Heart left ventricle (tissue), 16 donors: ENCODE data around the gene ZNRF2. TPM values are rescaled to one million over a fixed set of nuclear protein-coding genes. Genes with fewer than 3 reads are reported as not detected.
A peak's percentile ranks its signal among the peaks of the same experiment; 100 is the strongest.

Source experiments
- ATAC-seq, 4 donors: fragments of 200-7000 bp; cut with Tn5 transposase; one replicate each; pipeline ENCODE4 v1.9.1; 2020 to 2022; ENCODE audit warnings: moderate library complexity in 4 of 4, mild to moderate bottlenecking in 3 of 4, moderate number of reproducible peaks in 1 of 4
- DNase-seq, 5 donors: peaks; one replicate each; pipeline ENCODE4 v3.0.0-alpha.2; 2020
- H3K27ac ChIP-seq, 12 donors: fragments of 200-600 bp; sonication (generic) in 4 of 12; one replicate each; pipeline versions ENCODE4 v1.5.0 to v1.8.0; 2016 to 2022; ENCODE audit warnings: mild to moderate bottlenecking in 2 of 12
- H3K27me3 ChIP-seq, 9 donors: fragments of 200-600 bp; sonication (generic) in 2 of 9; one replicate each; pipeline versions ENCODE4 v1.5.1 to v1.8.0; 2016 to 2022; ENCODE audit warnings: mild to moderate bottlenecking in 3 of 9
- H3K36me3 ChIP-seq, 9 donors: fragments of 200-600 bp; sonication (generic) in 2 of 9; one replicate each; pipeline versions ENCODE4 v1.5.0 to v1.8.0; 2018 to 2022; ENCODE audit warnings: mild to moderate bottlenecking in 2 of 9
- H3K4me1 ChIP-seq, 12 donors: fragments of 200-600 bp; sonication (generic) in 4 of 12; one replicate each; pipeline versions ENCODE4 v1.5.0 to v1.8.0; 2016 to 2022; ENCODE audit warnings: mild to moderate bottlenecking in 3 of 12
- H3K4me3 ChIP-seq, 12 donors: fragments of 200-600 bp; sonication (generic) in 4 of 12; one replicate each; pipeline versions ENCODE4 v1.5.0 to v1.8.0; 2017 to 2022; ENCODE audit warnings: mild to moderate bottlenecking in 9 of 12, moderate library complexity in 4 of 12
- H3K9me3 ChIP-seq, 12 donors: fragments of 200-600 bp; sonication (generic) in 4 of 12; one replicate each; pipeline versions ENCODE4 v1.5.0 to v1.8.0; 2016 to 2022; ENCODE audit warnings: mild to moderate bottlenecking in 1 of 12
- CTCF ChIP-seq, 12 donors: fragments of 200-600 bp; sonication (generic) in 4 of 12; IDR thresholded peaks; one replicate each; pipeline versions ENCODE4 v1.5.0 to v1.8.0; 2018 to 2022; ENCODE audit warnings: antibody characterized with exemption in 12 of 12, mild to moderate bottlenecking in 5 of 12
- POLR2A ChIP-seq, 2 donors: fragments of 450-650 bp; IDR thresholded peaks; one replicate each; pipeline ENCODE4 v1.6.1; 2017; ENCODE audit warnings: antibody characterized with exemption in 2 of 2, mild to moderate bottlenecking in 2 of 2, moderate library complexity in 2 of 2
- WGBS, 4 donors: extraction: QIAGEN DNeasy Blood & Tissue Kit in 2 of 4; methylation state at CpG; one replicate each; pipeline versions ENCODE4 v1.1.5 to v1.1.7; 2013 to 2018; 5-methylcytosine and 5-hydroxymethylcytosine counted together
- intact Hi-C, 10 donors: fragments of 100-400 bp; cut with DNase I; formaldehyde crosslinking; loops; one replicate each; pipeline versions ENCODE4 v1.11.1 to v1.14.2; 2022
- polyA plus RNA-seq, 2 donors: library from polyadenylated mRNA; stranded (reverse); fragments of 200-250 nt; gene quantifications; one replicate each; pipeline ENCODE4 v1.2.3, GENCODE V29; 2013
- total RNA-seq, 9 donors: library from RNA; depleted of rRNA in 2 of 9; stranded (reverse); fragments of >200 nt in 2 of 9; fragmentation: NEBNext Ultra II Directional in 3 of 9; extraction: Animal tissue kit (Norgen Biotek cat#: 25700) in 3 of 9; gene quantifications; one replicate each; pipeline versions ENCODE4 v1.1.0 to v1.2.4, GENCODE V29; 2016 to 2023
- donor health status: ischemic (EF 13 %, LVEDD 7.1; RV severe dilation, severe dysfunction).
- donor health status: healthy with polysubstance abuse.
- donor health status: DM: no; HTN: yes; CAD: no.
- donor health status: DM: no; HTN: no; CAD: no.
- donor health status: ischemic (EF 25% LVEDD 6.9; RV normal size, moderate dysfunction).
- donor health status: ischemic (EF 25% LVEDD 5.7; RV mildly dilated, moderate dysfunction).
- donor health status: healthy.
- donor health status: DM: yes; HTN: yes; CAD: no.
- donor health status: ischemic (EF 35%, LVEDD 5.7; RV mildly dilated, moderate dysfunction).
- donor health status: nonischemic (EF 11% LVEDD 7.7; RV severe dilation, severe dysfunction).
- donor health status: DM: yes; HTN: yes; CAD: no.
- donor health status: PGD.
- donor health status: ischemic (EF 29% LVEDD 5.4; RV normal size, mild dysfunction).
- donor health status: nonischemic (EF 23%, LVEDD 6.1; RV moderate dilation, normal function).

ZNRF2 gene
- total and polyA plus RNA-seq, 11 donors: 2.7 to 15.2 (median 10.4) TPM

GRCh38 chr7:30411173-30411572, 126.8 kb downstream of the ZNRF2 start:
- Histone ChIP-seq H3K9me3 (peaks cover 0 to 9% (median 0%) of the 10 kb centered on the region in 12 donors), H3K27me3 (no peaks in the 10 kb centered on the region), H3K36me3 (no peaks in the 10 kb centered on the region), H3K4me3 (no peak overlapping the region), H3K27ac (no peak overlapping the region), H3K4me1 (peaks cover 0 to 14% (median 0%) of the 10 kb centered on the region in 12 donors)
- TF ChIP-seq CTCF (IDR thresholded peaks at IDR 0.05) (no peak), POLR2A (IDR thresholded peaks at IDR 0.05) (no peak)
- intact Hi-C loops: loop anchor here in 7 of 10 donors (2.0 to 5.0 kb wide), 4 partner anchors 126 to 249 kb away; partner anchors contain the start of gene ZNRF2 (in 1 of the 7)
- no peak for ATAC-seq
- 88 to 97% (median 90%) methylated on average over 2 of the region's 2 CpGs for WGBS, 4 donors
- DNase-seq: peak in 1 of 5 donors; percentile 28

GRCh38 chr7:30411897-30412296, 127.5 kb downstream of the ZNRF2 start:
- intact Hi-C loops: loop anchor here (2.0 to 5.0 kb wide), 6 partner anchors 127 to 250 kb away; partner anchors contain the start of gene ZNRF2 (in 1 of the 10)
- no peak for DNase-seq
- ATAC-seq: no peak
- 63 to 73% (median 64%) methylated on average over 3 of the region's 3 CpGs for WGBS, 4 donors
- Histone ChIP-seq H3K4me1 (peaks cover 0 to 14% (median 0%) of the 10 kb centered on the region in 12 donors), H3K36me3 (no peaks in the 10 kb centered on the region), H3K27me3 (no peaks in the 10 kb centered on the region), H3K4me3 (no peak overlapping the region), H3K27ac (no peak overlapping the region), H3K9me3 (peaks cover 0 to 9% (median 0%) of the 10 kb centered on the region in 12 donors)
- no peak for TF ChIP-seq CTCF (IDR thresholded peaks at IDR 0.05)
- no peak for TF ChIP-seq POLR2A (IDR thresholded peaks at IDR 0.05)

GRCh38 chr7:30412782-30413504, 128.5 kb downstream of the ZNRF2 start:
- H3K27me3 ChIP-seq: no peaks in the 10 kb centered on the region
- no peaks in the 10 kb centered on the region for H3K36me3 ChIP-seq
- TF ChIP-seq POLR2A (IDR thresholded peaks at IDR 0.05) (no peak), CTCF (IDR thresholded peaks at IDR 0.05) (peak; percentile 26 to 77 (median 64))
- DNase-seq: peak in 1 of 5 donors; percentile 30
- H3K4me3 ChIP-seq: no peak overlapping the region
- WGBS, 4 donors: 39 to 52% (median 50%) methylated on average over 5 of the region's 5 CpGs
- H3K27ac ChIP-seq: no peak overlapping the region
- intact Hi-C loops: loop anchor here (1.0 to 5.0 kb wide), 6 partner anchors 136 to 251 kb away; no protein-coding TSS in a partner anchor
- H3K4me1 ChIP-seq: peaks cover 0 to 14% (median 0%) of the 10 kb centered on the region in 12 donors
- peaks cover 0 to 9% (median 0%) of the 10 kb centered on the region in 12 donors for H3K9me3 ChIP-seq
- peak; percentile 82 to 95 (median 92) for ATAC-seq

GRCh38 chr7:30413864-30414263, 129.5 kb downstream of the ZNRF2 start:
- peaks cover 0 to 9% (median 0%) of the 10 kb centered on the region in 12 donors for H3K9me3 ChIP-seq
- 96 to 100% (median 98%) methylated on average over 7 of the region's 7 CpGs for WGBS, 4 donors
- no peaks in the 10 kb centered on the region for H3K36me3 ChIP-seq
- H3K4me1 ChIP-seq: peaks cover 0 to 14% (median 0%) of the 10 kb centered on the region in 12 donors
- DNase-seq (no peak), ATAC-seq (no peak)
- no peak overlapping the region for H3K27ac ChIP-seq
- no peak overlapping the region for H3K4me3 ChIP-seq
- no peaks in the 10 kb centered on the region for H3K27me3 ChIP-seq
- no peak for TF ChIP-seq CTCF (IDR thresholded peaks at IDR 0.05)
- no peak for TF ChIP-seq POLR2A (IDR thresholded peaks at IDR 0.05)
- intact Hi-C loops: loop anchor here (1.0 to 5.0 kb wide), 6 partner anchors 137 to 252 kb away; no protein-coding TSS in a partner anchor
